HEK293 (cell line): ENCODE measurements around the gene PDHB.
A peak's percentile ranks its signal among the peaks of the same experiment; 100 is the strongest.

Experiments
- BCL11B ChIP-seq: fragments of 450-650 bp; formaldehyde crosslinking; IDR thresholded peaks from 2 replicates; pipeline ENCODE4 v1.5.1; 2016; ENCODE audit warnings: low read depth, missing biosample characterization, missing genetic modification characterization
- EGR2 ChIP-seq: fragments of 450-650 bp; formaldehyde crosslinking; IDR thresholded peaks from 2 replicates; pipeline ENCODE4 v1.5.1; 2016; ENCODE audit warnings: low read depth, missing biosample characterization, missing genetic modification characterization
- GFI1B ChIP-seq: fragments of 450-650 bp; formaldehyde crosslinking; IDR thresholded peaks from 2 replicates; pipeline ENCODE4 v1.5.1; 2016; ENCODE audit warnings: missing biosample characterization, missing genetic modification characterization
- GLIS2 ChIP-seq: fragments of 450-650 bp; formaldehyde crosslinking; IDR thresholded peaks from 2 replicates; pipeline ENCODE4 v1.5.1; 2016; ENCODE audit warnings: missing biosample characterization, missing genetic modification characterization
- MYNN ChIP-seq: fragments of 450-650 bp; formaldehyde crosslinking; IDR thresholded peaks from 2 replicates; pipeline ENCODE4 v1.5.1; 2016; ENCODE audit warnings: missing biosample characterization, missing genetic modification characterization, borderline replicate concordance
- SP2 ChIP-seq: fragments of 450-650 bp; formaldehyde crosslinking; IDR thresholded peaks from 2 replicates; pipeline ENCODE4 v1.5.1; 2016; ENCODE audit warnings: missing biosample characterization, missing genetic modification characterization
- ZEB2 ChIP-seq: fragments of 450-650 bp; formaldehyde crosslinking; IDR thresholded peaks from 2 replicates; pipeline ENCODE4 v1.5.1; 2016; ENCODE audit warnings: missing biosample characterization, missing genetic modification characterization
- ZFHX2 ChIP-seq: fragments of 450-650 bp; formaldehyde crosslinking; conservative IDR thresholded peaks from 2 replicates; pipeline ENCODE4 v1.5.1; 2016; ENCODE audit warnings: missing biosample characterization, missing genetic modification characterization
- ZFP37 ChIP-seq: fragments of 450-650 bp; formaldehyde crosslinking; IDR thresholded peaks from 2 replicates; pipeline ENCODE4 v1.5.1; 2016; ENCODE audit warnings: missing biosample characterization, missing genetic modification characterization
- ZFP69B ChIP-seq: fragments of 450-650 bp; formaldehyde crosslinking; IDR thresholded peaks from 2 replicates; pipeline ENCODE4 v1.5.1; 2016; ENCODE audit warnings: missing biosample characterization, missing genetic modification characterization
- ZNF146 ChIP-seq: fragments of 450-650 bp; formaldehyde crosslinking; IDR thresholded peaks from 2 replicates; pipeline ENCODE4 v1.5.1; 2016; ENCODE audit warnings: missing biosample characterization, missing genetic modification characterization
- ZNF157 ChIP-seq: fragments of 450-650 bp; formaldehyde crosslinking; IDR thresholded peaks from 2 replicates; pipeline ENCODE4 v1.5.1; 2016; ENCODE audit warnings: missing biosample characterization, missing genetic modification characterization
- ZNF2 ChIP-seq: fragments of 450-650 bp; formaldehyde crosslinking; IDR thresholded peaks from 2 replicates; pipeline ENCODE4 v1.5.1; 2016; ENCODE audit warnings: missing biosample characterization, missing genetic modification characterization
- ZNF239 ChIP-seq: fragments of 450-650 bp; formaldehyde crosslinking; IDR thresholded peaks from 2 replicates; pipeline ENCODE4 v1.5.1; 2016; ENCODE audit warnings: missing biosample characterization, missing genetic modification characterization
- ZNF416 ChIP-seq: fragments of 450-650 bp; formaldehyde crosslinking; IDR thresholded peaks from 2 replicates; pipeline ENCODE4 v1.5.1; 2016; ENCODE audit warnings: missing biosample characterization, missing genetic modification characterization
- ZNF423 ChIP-seq: fragments of 450-650 bp; formaldehyde crosslinking; IDR thresholded peaks from 2 replicates; pipeline ENCODE4 v1.5.1; 2016; ENCODE audit warnings: missing biosample characterization, missing genetic modification characterization
- ZNF426 ChIP-seq: fragments of 450-650 bp; formaldehyde crosslinking; IDR thresholded peaks from 2 replicates; pipeline ENCODE4 v1.5.1; 2017; ENCODE audit warnings: missing biosample characterization, missing genetic modification characterization, mild to moderate bottlenecking, inconsistent platforms, moderate library complexity
- ZNF473 ChIP-seq: fragments of 450-650 bp; formaldehyde crosslinking; IDR thresholded peaks from 2 replicates; pipeline ENCODE4 v1.5.1; 2017; ENCODE audit warnings: missing biosample characterization, missing genetic modification characterization
- ZNF510 ChIP-seq: fragments of 450-650 bp; formaldehyde crosslinking; IDR thresholded peaks from 2 replicates; pipeline ENCODE4 v1.5.1; 2018; ENCODE audit warnings: mild to moderate bottlenecking, missing genetic modification characterization, missing biosample characterization; ENCODE audit not compliant: insufficient replicate concordance
- ZNF571 ChIP-seq: fragments of 450-650 bp; formaldehyde crosslinking; IDR thresholded peaks from 2 replicates; pipeline ENCODE4 v1.5.0; 2017; ENCODE audit warnings: missing biosample characterization, missing genetic modification characterization
- ZNF585B ChIP-seq: fragments of 450-650 bp; formaldehyde crosslinking; IDR thresholded peaks from 2 replicates; pipeline ENCODE4 v1.5.1; 2016; ENCODE audit warnings: missing biosample characterization, missing genetic modification characterization
- ZNF610 ChIP-seq: fragments of 450-650 bp; formaldehyde crosslinking; IDR thresholded peaks from 2 replicates; pipeline ENCODE4 v1.5.1; 2016; ENCODE audit warnings: missing biosample characterization, missing genetic modification characterization, borderline replicate concordance
- ZNF654 ChIP-seq: fragments of 450-650 bp; formaldehyde crosslinking; IDR thresholded peaks from 2 replicates; pipeline ENCODE4 v1.5.1; 2016; ENCODE audit warnings: low read depth, missing biosample characterization, missing genetic modification characterization
- ZNF660 ChIP-seq: fragments of 450-650 bp; IDR thresholded peaks from 2 replicates; pipeline ENCODE4 v1.5.1; 2018; ENCODE audit warnings: missing biosample characterization, mild to moderate bottlenecking, missing genetic modification characterization
- ZNF792 ChIP-seq: fragments of 450-650 bp; formaldehyde crosslinking; IDR thresholded peaks from 2 replicates; pipeline ENCODE4 v1.5.1; 2016; ENCODE audit warnings: missing biosample characterization, missing genetic modification characterization
- ZSCAN16 ChIP-seq: fragments of 450-650 bp; formaldehyde crosslinking; IDR thresholded peaks from 2 replicates; pipeline ENCODE4 v1.5.1; 2016; ENCODE audit warnings: missing biosample characterization, missing genetic modification characterization
- TF ChIP-seq, protein P1 (sequence below): fragments of 450-650 bp; formaldehyde crosslinking; IDR thresholded peaks from 2 replicates; pipeline ENCODE4 v1.5.1; 2016; ENCODE audit warnings: missing biosample characterization, missing genetic modification characterization
- TF ChIP-seq, protein P2 (sequence below): fragments of 450-650 bp; formaldehyde crosslinking; IDR thresholded peaks from 2 replicates; pipeline ENCODE4 v1.5.1; 2016; ENCODE audit warnings: missing biosample characterization, missing genetic modification characterization
- TF ChIP-seq, protein P3 (sequence below): fragments of 450-650 bp; formaldehyde crosslinking; IDR thresholded peaks from 2 replicates; pipeline ENCODE4 v1.5.1; 2016; ENCODE audit warnings: missing biosample characterization, missing genetic modification characterization
- TF ChIP-seq, protein P4 (sequence below): fragments of 450-650 bp; formaldehyde crosslinking; IDR thresholded peaks from 2 replicates; pipeline ENCODE4 v1.5.1; 2016; ENCODE audit warnings: missing biosample characterization, missing genetic modification characterization
- TF ChIP-seq, protein P5 (sequence below): fragments of 450-650 bp; formaldehyde crosslinking; IDR thresholded peaks from 2 replicates; pipeline ENCODE4 v1.5.1; 2017; ENCODE audit warnings: missing biosample characterization, missing genetic modification characterization

The PDHB gene

DNA sequence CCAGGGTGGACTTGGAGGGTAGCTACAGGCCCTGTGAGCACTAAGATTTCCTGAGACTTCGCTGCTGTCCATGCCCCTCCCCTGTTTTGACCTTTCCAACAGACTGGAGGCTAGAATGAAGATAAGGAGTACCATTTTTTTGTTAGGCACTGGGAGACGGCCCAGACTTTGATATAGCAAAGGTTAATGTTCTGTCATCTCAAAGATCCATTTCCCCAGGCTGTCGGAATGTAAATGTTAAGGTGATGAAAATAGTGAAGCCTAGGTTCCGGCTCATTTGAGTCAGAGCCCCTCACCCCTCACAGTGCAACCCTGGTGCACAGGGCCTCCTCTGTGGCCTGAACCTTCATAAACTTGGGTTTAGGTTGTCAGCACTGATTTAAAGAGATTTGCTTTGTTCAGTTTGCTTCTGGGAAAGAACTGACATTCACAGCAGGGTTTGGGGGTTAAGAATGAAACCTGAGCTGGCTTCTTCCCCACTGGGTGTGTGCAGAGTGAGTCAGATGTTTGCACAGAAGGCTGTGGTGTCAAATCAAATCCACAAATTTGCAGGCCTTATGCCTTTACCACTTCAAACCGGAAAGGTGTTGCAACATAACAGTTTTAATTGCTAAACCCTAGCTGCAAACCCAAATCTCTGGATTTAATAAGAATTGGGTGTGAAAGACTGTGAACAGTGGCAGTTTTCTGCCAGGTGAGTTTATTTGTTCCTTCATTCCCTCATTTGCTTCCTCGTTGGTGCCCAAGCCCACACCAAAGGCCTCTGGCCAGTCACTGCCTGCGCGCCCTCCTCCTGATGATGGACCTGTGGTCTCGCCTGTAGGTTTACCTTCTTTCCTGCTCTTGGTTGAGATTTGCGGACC, 37.6 kb upstream of the PDHB start (continued):
- TF ChIP-seq, protein P1, sequence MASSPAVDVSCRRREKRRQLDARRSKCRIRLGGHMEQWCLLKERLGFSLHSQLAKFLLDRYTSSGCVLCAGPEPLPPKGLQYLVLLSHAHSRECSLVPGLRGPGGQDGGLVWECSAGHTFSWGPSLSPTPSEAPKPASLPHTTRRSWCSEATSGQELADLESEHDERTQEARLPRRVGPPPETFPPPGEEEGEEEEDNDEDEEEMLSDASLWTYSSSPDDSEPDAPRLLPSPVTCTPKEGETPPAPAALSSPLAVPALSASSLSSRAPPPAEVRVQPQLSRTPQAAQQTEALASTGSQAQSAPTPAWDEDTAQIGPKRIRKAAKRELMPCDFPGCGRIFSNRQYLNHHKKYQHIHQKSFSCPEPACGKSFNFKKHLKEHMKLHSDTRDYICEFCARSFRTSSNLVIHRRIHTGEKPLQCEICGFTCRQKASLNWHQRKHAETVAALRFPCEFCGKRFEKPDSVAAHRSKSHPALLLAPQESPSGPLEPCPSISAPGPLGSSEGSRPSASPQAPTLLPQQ (tag by site-specific recombination): peak; percentile 77
- TF ChIP-seq ZFP37: no peak
- peak; percentile 75 for TF ChIP-seq ZNF660
- TF ChIP-seq ZNF426: no peak
- TF ChIP-seq ZFP69B (tag by site-specific recombination): peak; percentile 83
- no peak; the same call in 1 of the 2 replicates for TF ChIP-seq SP2
- no peak for TF ChIP-seq ZNF239 (tag by site-specific recombination)
- TF ChIP-seq ZFHX2 (tag by site-specific recombination): no peak
- TF ChIP-seq, protein P2, sequence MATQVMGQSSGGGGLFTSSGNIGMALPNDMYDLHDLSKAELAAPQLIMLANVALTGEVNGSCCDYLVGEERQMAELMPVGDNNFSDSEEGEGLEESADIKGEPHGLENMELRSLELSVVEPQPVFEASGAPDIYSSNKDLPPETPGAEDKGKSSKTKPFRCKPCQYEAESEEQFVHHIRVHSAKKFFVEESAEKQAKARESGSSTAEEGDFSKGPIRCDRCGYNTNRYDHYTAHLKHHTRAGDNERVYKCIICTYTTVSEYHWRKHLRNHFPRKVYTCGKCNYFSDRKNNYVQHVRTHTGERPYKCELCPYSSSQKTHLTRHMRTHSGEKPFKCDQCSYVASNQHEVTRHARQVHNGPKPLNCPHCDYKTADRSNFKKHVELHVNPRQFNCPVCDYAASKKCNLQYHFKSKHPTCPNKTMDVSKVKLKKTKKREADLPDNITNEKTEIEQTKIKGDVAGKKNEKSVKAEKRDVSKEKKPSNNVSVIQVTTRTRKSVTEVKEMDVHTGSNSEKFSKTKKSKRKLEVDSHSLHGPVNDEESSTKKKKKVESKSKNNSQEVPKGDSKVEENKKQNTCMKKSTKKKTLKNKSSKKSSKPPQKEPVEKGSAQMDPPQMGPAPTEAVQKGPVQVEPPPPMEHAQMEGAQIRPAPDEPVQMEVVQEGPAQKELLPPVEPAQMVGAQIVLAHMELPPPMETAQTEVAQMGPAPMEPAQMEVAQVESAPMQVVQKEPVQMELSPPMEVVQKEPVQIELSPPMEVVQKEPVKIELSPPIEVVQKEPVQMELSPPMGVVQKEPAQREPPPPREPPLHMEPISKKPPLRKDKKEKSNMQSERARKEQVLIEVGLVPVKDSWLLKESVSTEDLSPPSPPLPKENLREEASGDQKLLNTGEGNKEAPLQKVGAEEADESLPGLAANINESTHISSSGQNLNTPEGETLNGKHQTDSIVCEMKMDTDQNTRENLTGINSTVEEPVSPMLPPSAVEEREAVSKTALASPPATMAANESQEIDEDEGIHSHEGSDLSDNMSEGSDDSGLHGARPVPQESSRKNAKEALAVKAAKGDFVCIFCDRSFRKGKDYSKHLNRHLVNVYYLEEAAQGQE (tag by site-specific recombination): no peak
- no peak for TF ChIP-seq MYNN
- TF ChIP-seq ZNF157 (tag by site-specific recombination): no peak
- TF ChIP-seq ZSCAN16: peak; percentile 75
- no peak for TF ChIP-seq ZNF473 (tag by site-specific recombination)
- no peak for TF ChIP-seq ZNF585B (tag by site-specific recombination)
- TF ChIP-seq ZNF792 (tag by site-specific recombination): 0 out of 2 replicates have a peak, but pooled peaks have one; percentile 33
- 0 out of 2 replicates have a peak, but pooled peaks have one; percentile 52 for TF ChIP-seq BCL11B
- TF ChIP-seq GFI1B (tag by site-specific recombination): peak; percentile 100
- no peak for TF ChIP-seq EGR2
- peak; percentile 89 for TF ChIP-seq ZNF2 (tag by site-specific recombination)
- TF ChIP-seq ZEB2 (tag by site-specific recombination): peak; percentile 94
- TF ChIP-seq, protein P3, sequence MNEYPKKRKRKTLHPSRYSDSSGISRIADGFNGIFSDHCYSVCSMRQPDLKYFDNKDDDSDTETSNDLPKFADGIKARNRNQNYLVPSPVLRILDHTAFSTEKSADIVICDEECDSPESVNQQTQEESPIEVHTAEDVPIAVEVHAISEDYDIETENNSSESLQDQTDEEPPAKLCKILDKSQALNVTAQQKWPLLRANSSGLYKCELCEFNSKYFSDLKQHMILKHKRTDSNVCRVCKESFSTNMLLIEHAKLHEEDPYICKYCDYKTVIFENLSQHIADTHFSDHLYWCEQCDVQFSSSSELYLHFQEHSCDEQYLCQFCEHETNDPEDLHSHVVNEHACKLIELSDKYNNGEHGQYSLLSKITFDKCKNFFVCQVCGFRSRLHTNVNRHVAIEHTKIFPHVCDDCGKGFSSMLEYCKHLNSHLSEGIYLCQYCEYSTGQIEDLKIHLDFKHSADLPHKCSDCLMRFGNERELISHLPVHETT (tag by site-specific recombination): 0 out of 2 replicates have a peak, but pooled peaks have one; percentile 62
- 0 out of 2 replicates have a peak, but pooled peaks have one; percentile 19 for TF ChIP-seq ZNF610 (tag by site-specific recombination)
- TF ChIP-seq, protein P4, sequence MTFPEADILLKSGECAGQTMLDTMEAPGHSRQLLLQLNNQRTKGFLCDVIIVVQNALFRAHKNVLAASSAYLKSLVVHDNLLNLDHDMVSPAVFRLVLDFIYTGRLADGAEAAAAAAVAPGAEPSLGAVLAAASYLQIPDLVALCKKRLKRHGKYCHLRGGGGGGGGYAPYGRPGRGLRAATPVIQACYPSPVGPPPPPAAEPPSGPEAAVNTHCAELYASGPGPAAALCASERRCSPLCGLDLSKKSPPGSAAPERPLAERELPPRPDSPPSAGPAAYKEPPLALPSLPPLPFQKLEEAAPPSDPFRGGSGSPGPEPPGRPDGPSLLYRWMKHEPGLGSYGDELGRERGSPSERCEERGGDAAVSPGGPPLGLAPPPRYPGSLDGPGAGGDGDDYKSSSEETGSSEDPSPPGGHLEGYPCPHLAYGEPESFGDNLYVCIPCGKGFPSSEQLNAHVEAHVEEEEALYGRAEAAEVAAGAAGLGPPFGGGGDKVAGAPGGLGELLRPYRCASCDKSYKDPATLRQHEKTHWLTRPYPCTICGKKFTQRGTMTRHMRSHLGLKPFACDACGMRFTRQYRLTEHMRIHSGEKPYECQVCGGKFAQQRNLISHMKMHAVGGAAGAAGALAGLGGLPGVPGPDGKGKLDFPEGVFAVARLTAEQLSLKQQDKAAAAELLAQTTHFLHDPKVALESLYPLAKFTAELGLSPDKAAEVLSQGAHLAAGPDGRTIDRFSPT (tag by site-specific recombination): peak; percentile 91
- peak; percentile 75 for TF ChIP-seq GLIS2
- no peak for TF ChIP-seq ZNF510 (tag by site-specific recombination)
- TF ChIP-seq ZNF571: no peak
- TF ChIP-seq ZNF423 (tag by site-specific recombination): peak; percentile 63; the same call in 1 of the 2 replicates
- no peak for TF ChIP-seq ZNF654
- TF ChIP-seq ZNF146 (tag by site-specific recombination): no peak
- TF ChIP-seq, protein P5, sequence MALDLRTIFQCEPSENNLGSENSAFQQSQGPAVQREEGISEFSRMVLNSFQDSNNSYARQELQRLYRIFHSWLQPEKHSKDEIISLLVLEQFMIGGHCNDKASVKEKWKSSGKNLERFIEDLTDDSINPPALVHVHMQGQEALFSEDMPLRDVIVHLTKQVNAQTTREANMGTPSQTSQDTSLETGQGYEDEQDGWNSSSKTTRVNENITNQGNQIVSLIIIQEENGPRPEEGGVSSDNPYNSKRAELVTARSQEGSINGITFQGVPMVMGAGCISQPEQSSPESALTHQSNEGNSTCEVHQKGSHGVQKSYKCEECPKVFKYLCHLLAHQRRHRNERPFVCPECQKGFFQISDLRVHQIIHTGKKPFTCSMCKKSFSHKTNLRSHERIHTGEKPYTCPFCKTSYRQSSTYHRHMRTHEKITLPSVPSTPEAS: 0 out of 2 replicates have a peak, but pooled peaks have one; percentile 45
- TF ChIP-seq ZNF416 (tag by site-specific recombination): no peak
